ENCODE results near the gene YBX2.

YBX2 gene

DNA sequence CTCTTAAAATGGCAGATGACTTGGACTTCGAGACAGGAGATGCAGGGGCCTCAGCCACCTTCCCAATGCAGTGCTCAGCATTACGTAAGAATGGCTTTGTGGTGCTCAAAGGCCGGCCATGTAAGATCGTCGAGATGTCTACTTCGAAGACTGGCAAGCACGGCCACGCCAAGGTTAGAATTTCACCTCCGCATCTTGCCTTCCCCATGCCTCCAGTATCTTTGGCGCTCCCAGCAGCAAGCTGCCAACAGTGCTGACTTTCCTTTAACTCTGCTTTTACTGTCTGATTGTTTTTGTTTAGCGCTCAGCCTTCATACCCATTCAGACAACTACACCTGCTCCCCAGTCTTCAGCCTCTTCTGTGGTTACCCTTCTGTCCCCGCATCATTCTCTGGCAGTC, 15.2 kb upstream of the YBX2 start:
- in situ Hi-C loops (cut with MboI; ENCODE audit: low pct_unique_long_range_greater_than_20kb, low sequenced_read_pairs, unreplicated experiment) = no loop called here
- DNase-seq (ENCODE audit: low spot score) = no peak
- TF ChIP-seq, protein P1, sequence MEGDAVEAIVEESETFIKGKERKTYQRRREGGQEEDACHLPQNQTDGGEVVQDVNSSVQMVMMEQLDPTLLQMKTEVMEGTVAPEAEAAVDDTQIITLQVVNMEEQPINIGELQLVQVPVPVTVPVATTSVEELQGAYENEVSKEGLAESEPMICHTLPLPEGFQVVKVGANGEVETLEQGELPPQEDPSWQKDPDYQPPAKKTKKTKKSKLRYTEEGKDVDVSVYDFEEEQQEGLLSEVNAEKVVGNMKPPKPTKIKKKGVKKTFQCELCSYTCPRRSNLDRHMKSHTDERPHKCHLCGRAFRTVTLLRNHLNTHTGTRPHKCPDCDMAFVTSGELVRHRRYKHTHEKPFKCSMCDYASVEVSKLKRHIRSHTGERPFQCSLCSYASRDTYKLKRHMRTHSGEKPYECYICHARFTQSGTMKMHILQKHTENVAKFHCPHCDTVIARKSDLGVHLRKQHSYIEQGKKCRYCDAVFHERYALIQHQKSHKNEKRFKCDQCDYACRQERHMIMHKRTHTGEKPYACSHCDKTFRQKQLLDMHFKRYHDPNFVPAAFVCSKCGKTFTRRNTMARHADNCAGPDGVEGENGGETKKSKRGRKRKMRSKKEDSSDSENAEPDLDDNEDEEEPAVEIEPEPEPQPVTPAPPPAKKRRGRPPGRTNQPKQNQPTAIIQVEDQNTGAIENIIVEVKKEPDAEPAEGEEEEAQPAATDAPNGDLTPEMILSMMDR (IDR thresholded peaks at IDR 0.05; ENCODE audit: extremely low read depth, insufficient read depth, missing control alignments) = no peak

DNA sequence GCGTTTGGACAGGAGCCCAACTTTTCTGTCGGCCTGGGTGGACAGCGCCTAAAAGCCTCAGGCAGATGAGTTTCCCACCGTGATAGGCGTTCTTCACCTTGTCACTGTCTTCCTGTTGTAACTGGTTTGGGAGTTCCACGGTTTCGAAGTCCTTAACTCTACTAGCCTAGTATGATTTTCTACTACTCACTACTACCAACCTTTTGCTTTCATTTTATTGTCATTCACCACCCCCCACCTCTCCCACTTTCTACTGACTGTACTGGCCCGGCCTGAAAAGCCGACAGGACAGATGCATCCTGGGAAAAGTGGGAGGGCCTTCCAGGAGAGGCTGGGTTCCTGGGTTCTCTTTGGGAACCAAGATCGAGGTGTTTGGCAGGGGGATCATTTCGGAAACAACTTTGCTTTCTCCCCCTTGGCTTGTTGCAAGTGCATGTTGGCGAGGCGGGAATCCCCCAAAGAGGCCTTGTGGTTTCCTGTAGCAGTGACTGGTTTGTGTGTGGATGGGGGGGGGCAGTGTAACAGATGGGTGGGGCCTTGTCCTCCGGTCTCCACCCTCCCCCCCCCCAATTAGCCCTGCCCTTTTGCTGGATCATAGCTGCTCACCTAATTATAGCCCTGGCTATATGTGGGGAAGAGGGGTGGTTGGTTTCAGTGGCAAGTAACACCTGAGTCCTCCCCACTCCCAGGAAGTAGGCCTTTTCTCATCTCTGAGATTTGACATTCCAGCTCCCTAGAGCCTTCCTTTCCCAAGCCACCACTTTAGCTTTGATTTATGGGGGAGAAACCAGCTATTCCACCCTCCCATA, 14.4 kb upstream of the YBX2 start:
- TF ChIP-seq, protein P1 (IDR thresholded peaks at IDR 0.05; ENCODE audit: extremely low read depth, insufficient read depth, missing control alignments) = no peak
- in situ Hi-C loops (cut with MboI; ENCODE audit: low pct_unique_long_range_greater_than_20kb, low sequenced_read_pairs, unreplicated experiment) = no loop called here
- peak; percentile 87 for DNase-seq (ENCODE audit: low spot score)

DNA sequence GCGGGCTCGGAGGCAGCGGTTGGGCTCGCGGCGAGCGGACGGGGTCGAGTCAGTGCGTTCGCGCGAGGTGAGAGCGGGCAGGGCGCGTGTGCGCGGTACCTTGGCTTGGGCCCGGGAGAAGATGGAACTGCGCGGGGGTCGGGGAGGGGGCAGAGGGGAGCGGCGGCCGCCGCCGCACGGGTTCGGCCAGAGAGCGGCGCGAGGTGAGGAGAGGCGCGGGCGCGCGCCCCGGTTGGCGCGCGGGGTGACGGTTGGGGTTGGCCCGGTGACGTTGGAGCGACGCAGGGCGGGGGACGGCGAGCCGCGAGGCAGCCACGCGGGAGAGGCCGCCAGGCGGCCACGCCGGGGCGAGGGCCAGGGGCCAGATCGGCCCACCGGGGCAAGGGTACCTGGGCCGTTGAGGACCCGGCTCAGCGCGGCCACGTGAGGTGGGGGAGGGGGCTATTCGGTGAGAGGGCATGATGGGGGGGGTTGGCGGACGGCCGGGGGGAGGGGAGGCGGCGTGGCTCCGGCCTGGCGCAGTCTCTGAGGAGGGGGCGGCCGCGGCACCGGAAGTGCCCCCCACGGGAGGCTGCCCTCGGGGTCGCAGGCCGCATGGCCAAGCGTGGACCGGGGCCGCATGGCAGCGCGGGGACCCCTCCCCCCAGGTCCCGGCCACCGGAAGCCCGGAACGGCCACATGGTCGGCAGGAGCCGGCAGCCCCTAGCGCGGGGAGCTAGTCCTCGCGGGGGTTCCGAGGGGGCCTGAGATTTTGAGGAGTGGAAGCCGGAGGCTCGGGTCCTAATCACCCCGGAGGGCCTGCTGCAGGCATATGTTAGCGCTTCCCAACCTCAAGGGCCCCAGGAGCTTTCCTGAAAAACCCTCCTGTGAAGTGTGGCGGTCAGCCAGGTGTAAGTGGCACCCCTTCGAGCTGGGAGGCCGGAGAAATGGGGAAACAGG, 13.5 kb upstream of the YBX2 start:
- TF ChIP-seq, protein P1 (IDR thresholded peaks at IDR 0.05; ENCODE audit: extremely low read depth, insufficient read depth, missing control alignments) = no peak
- in situ Hi-C loops (cut with MboI; ENCODE audit: low pct_unique_long_range_greater_than_20kb, low sequenced_read_pairs, unreplicated experiment) = no loop called here
- no peak for DNase-seq (ENCODE audit: low spot score)

DNA sequence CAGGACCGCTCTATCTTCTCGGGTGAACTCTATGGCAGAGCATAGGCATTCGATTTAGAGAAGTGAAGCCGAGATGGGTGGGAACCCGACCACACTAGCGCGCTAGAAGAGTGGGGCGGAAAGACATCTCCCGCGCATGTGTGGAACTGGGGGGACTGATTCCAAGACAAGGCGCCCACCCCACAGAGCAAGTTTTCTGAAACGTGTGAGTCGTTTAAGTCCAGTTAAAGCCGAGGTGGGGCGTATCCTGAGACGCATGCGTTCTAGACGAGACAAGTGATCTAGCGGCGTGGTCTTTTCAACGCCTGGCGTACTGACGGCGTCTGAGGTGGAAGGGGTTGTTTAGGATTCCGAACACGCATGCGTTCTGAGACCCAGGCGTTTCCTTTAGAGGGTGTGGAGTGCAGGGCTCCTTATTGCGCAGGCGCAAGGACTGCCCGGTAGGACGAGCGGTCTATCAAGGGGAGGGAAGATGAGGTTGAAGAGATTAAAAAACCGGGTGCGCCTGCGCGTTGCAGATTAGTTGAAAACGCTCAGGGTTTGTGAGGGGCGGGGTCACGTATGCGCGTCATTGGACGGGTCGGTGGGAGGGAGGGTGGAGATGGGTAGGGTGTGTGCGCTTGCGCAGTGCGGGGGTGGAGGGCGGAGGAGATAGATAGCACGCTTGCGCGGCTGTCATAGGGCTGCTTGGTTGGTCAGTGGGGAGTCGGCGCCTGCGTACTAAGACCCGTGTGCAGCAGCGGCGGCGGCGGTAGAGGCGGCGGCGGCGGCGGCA, 12.7 kb upstream of the YBX2 start, which contains the start of gene EIF5A:
Gene EIF5A, plus strand, starts transcription at position 718 of the 775 bp plus-strand sequence. CDS start 2,008 bp downstream, outside the sequence.
- TF ChIP-seq, protein P1 (IDR thresholded peaks at IDR 0.05; ENCODE audit: extremely low read depth, insufficient read depth, missing control alignments) = no peak
- in situ Hi-C loops (cut with MboI; ENCODE audit: low pct_unique_long_range_greater_than_20kb, low sequenced_read_pairs, unreplicated experiment) = no loop called here
- DNase-seq (ENCODE audit: low spot score) = peak; percentile 99

DNA sequence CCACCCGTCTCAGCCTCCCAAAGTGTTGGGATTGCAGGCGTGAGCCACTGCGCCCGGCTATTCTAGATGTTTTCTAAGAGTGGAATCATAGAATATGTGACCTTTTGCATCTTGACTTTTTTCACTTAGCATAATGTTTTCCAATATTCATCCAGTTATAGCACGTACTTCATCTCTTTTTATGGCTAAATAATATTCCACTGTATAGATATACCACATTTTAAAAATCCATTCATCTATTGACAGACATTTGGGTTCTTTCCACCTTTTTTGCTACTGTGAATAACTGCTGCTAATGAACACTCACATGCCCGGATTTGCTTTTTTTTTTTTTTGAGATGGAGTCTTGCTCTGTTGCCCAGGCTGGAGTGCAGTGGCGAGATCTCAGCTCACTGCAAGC, 9.7 kb upstream of the YBX2 start:
- DNase-seq (ENCODE audit: low spot score) = no peak
- TF ChIP-seq, protein P1 (IDR thresholded peaks at IDR 0.05; ENCODE audit: extremely low read depth, insufficient read depth, missing control alignments) = no peak
- in situ Hi-C loops (cut with MboI; ENCODE audit: low pct_unique_long_range_greater_than_20kb, low sequenced_read_pairs, unreplicated experiment) = no loop called here
